Measurements from ENCODE around the gene WWTR1.

Gene WWTR1

GRCh38 chr3:149620291-149621020 lies 37.4 kb downstream of the WWTR1 start:
- no peak for DNase-seq

- DNase-seq = no peak
These were observed 38.7 kb downstream of the WWTR1 start for GRCh38 chr3:149619136-149619535.

GRCh38 chr3:149618151-149619123 lies 39.4 kb downstream of the WWTR1 start:
- no peak for DNase-seq

- no peak for DNase-seq
These were observed 42.0 kb downstream of the WWTR1 start for GRCh38 chr3:149615731-149616221.

- DNase-seq = no peak
These were observed 43.8 kb downstream of the WWTR1 start for GRCh38 chr3:149613988-149614387.

GRCh38 chr3:149612456-149612855 lies 45.4 kb downstream of the WWTR1 start:
- DNase-seq = no peak

- DNase-seq = no peak
These were observed 46.7 kb downstream of the WWTR1 start for GRCh38 chr3:149611149-149611548.

- no peak for DNase-seq
These were observed 47.3 kb downstream of the WWTR1 start for GRCh38 chr3:149610351-149611105.

- DNase-seq = no peak
These were observed 48.2 kb downstream of the WWTR1 start for GRCh38 chr3:149609595-149609994.

GRCh38 chr3:149608987-149609386 lies 48.8 kb downstream of the WWTR1 start:
- DNase-seq = no peak

GRCh38 chr3:149605902-149606301 lies 51.9 kb downstream of the WWTR1 start:
- no peak for DNase-seq

- no peak for DNase-seq
These were observed 53.5 kb downstream of the WWTR1 start for GRCh38 chr3:149604125-149604875.

- DNase-seq = no peak
These were observed 54.4 kb downstream of the WWTR1 start for GRCh38 chr3:149603126-149604074.

GRCh38 chr3:149600634-149601033 lies 57.2 kb downstream of the WWTR1 start:
- DNase-seq = no peak

GRCh38 chr3:149599236-149599635 lies 58.6 kb downstream of the WWTR1 start:
- DNase-seq = no peak

- no peak for DNase-seq
These were observed 61.6 kb downstream of the WWTR1 start for GRCh38 chr3:149596134-149596770.

- DNase-seq = no peak
These were observed 64.2 kb downstream of the WWTR1 start for GRCh38 chr3:149593418-149594160.

GRCh38 chr3:149592758-149593240 lies 65.0 kb downstream of the WWTR1 start:
- no peak for DNase-seq

GRCh38 chr3:149590691-149591441 lies 67.0 kb downstream of the WWTR1 start:
- DNase-seq = no peak
